HG02840 (cell line): ENCODE data around the gene RND3.

Source experiments
- ATAC-seq: cut with Tn5 transposase; IDR thresholded peaks from one replicate; pipeline ENCODE4 v1.9.1; 2021; ENCODE audit warnings: mild to moderate bottlenecking, moderate library complexity, moderate number of reproducible peaks; ENCODE audit not compliant: unreplicated experiment, low FRiP score

RND3 gene

DNA sequence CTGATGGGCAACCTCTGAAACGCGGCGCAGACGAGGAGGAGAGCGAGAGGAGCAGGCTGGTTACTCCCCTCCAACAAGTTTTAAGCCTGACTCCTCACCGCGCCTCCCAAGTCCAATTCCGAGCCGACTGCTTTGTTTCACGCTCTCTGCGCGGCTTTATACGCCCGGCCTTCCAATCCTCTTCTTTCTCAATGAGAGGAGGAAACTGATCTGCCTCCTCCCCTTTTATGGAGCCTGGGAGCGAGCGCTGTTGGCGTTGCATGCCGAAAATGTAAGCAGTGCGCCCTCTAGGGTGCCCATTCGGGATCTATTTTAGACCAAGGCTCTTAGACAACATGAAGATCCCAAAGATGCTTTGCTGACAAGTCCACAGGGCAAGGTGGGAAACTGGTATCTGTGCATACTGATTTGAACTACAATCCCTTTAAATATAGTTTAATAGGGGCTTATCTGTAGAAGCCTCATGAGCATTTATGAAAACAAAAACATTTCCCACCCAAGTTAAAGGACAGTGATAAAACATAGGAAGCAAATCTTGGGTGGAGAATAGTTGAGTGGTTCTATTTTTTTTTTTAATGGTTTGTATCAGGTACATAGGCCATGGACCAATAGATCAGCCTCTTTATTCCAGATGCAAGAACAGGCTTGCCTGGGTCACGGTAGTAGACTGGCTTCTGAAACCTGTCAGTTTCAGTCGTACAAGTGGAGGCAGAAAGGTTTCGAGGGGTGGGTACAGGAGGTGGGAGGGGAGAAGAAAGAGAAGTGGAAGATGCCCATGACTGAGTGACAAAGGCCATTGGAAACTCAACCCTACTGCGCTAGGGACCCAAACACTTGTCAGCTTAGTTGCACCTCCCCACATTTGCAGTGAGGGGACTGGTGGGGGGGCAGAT lies at the start of gene RND3:
TSS of gene RND3 (minus strand) at position 131 of the 893 bp plus-strand sequence. CDS start 250 bp downstream, outside the sequence.
- peak; percentile 77 for ATAC-seq

DNA sequence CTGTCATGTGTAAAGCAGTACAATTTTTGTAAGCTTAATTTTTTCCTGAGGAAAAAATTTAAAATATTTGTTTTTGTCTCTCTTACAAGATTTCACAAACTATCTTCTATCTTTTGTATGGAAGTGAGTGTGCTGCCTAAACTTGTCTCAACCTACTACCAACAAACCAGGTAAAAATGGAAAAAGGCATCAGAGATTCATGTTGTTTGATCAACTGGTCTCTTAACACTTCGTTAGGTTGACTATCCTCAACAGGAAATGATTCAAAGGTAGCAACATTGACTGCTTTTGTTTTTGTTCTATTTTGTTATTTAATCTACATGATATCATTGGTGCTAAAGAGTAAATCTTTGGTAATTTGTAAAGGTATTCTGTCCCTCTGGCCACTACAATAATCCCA lies 47.7 kb upstream of the RND3 start:
- ATAC-seq: no peak

DNA sequence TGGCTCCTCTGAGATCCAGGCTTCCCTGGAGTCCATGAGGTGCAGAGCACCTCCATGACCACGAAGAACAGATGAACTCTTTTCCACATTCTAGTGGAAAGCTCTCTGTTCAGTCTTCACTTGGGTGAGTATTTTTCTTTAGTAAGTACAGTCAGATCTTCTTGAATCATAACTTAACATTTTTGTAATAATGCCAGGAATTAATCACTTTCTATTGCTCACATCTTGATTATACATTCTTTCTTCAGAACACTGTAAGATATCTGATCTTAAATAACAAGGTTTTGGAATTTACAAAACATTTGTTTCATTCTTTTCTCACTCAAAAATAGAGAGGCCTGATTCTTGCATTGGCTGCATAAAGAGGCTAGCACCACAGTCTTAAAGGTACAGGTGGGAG lies 45.4 kb upstream of the RND3 start:
- ATAC-seq: no peak

DNA sequence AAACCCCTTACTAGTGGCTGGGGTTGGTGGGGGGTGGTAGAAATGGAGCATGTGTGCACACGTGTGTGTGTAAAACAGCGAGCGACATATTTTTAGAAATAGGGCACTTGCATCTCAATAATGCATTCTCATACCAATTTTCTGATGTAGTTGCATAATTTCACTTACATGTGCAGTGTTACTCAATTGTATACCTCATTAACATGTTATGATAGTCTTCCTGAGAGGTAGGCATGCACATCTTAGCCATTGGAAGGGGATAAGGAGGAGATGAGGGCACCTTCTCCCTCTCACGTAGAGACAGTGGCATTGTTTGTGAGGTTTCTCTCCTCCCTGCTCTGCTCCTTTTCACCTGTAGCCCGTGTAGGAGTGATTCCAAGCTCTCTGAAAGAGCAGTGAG lies 44.6 kb upstream of the RND3 start:
- no peak for ATAC-seq

- no peak for ATAC-seq
These were observed 44.1 kb upstream of the RND3 start for GRCh38 chr2:150531591-150531990.

DNA sequence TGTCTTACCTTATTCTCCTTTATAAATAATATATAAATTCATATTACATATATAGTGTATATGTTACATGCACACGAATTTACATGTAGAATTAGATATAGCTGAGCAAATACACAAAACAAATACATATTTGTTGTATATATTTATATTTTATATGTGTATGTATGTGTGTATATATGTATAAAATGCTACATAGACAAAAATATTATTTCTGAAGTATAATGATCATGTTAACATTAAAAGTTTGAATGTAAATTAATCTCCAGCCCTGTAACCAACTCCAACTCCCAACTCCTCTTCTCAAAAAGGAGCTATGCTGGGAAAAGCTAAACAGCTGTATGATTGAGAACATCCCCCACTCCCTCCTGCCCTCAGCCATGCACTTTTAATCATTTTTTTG lies 42.7 kb upstream of the RND3 start:
- ATAC-seq: no peak

GRCh38 chr2:150528861-150529801 lies 41.7 kb upstream of the RND3 start:
- ATAC-seq: peak; percentile 67

DNA sequence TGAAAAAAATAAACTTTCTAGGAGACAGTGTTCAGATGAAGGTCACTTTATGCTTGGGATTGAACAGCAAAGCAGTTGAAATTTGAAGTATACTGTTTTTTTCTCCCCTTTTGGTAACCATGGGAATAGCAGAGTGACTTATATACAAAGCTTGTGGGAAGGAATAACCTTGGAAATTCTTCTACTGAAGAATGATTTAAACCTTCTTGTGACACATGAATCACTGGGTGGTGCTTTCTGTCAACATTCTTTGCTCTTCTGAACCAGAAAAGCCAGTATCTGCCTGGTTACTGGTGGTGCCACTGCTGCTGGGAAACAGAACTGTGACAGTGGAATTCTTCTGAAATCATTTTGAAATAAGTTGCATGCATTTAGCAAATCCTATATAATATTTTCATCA lies 39.4 kb upstream of the RND3 start:
- ATAC-seq: no peak

DNA sequence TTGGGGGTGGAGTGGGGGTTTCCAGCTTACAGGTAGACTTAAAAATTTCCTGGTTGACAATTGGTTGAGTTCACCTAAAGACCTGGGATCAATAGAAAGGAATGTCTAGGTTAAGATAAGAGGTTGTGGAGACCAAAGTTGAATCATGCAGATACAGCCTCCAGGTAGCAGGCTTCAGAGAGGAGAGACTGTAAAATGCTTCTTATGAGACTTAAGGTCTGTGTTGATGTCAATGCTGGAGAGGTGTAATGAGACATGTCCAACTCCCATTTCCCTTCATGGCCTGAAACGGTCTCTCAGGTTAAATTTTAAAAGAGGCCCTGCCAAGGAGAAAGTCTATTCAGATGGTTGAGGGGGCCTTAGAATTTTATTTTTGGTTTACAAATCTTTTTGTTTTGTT lies 38.5 kb upstream of the RND3 start:
- ATAC-seq: no peak

DNA sequence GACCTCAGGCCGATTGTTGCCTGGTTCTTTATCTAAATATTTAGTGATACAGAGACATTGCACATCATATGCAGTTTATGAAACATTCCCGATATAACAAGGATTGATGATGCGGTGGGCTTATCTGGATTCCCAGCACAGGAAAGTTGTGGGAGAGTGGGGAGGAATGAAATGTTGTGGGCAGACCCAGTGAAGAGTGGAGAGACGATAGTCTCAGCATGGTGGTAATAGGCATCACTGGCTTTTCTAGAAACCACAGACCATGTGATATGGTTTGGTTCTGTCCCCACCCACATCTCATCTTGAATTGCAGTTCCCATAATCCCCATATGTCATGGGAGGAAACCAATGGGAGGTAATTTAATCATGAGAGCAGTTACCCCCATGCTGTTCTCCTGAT lies 34.8 kb upstream of the RND3 start:
- ATAC-seq: no peak

DNA sequence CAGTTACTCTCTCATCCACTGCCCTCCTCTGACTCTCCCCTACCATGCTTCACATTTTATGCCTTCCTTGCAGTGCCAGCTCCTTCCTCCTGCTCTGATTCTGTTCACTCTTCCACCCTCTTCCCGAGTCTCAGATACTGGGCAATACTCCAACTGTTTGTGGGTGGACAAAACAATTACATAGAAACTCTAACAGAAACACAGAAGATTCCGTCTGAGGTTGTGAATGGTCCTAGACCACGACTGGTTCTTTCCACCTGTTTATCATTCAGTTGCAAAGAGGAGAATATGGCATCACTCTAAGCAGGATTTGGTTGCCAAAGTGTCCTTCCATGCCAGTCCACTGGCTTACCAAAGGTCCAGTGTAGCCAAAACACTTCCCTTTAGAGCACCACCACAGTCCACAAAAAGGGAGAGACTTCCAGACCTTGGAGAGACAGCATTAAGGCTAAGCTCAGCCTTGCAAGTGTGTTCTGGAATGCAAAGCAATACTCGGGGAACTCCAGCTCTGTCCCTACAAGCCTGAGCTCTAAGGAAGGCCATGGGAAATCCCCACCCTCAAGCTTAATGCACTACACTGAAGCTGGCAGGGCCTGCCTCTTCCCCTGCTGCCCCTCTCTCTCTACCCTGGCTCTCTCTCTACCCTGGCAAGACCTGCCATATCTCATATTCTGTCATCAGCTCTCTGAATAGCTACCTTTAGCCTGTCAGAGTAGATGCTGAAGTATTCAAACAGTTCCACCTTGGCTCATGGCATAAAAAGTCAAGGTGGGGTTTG lies 33.6 kb upstream of the RND3 start:
- no peak for ATAC-seq

GRCh38 chr2:150520033-150520432 lies 32.6 kb upstream of the RND3 start:
- no peak for ATAC-seq

- ATAC-seq: no peak
These were observed 30.6 kb upstream of the RND3 start for GRCh38 chr2:150517951-150518680.

- no peak for ATAC-seq
These were observed 26.2 kb upstream of the RND3 start for GRCh38 chr2:150513647-150514046.

DNA sequence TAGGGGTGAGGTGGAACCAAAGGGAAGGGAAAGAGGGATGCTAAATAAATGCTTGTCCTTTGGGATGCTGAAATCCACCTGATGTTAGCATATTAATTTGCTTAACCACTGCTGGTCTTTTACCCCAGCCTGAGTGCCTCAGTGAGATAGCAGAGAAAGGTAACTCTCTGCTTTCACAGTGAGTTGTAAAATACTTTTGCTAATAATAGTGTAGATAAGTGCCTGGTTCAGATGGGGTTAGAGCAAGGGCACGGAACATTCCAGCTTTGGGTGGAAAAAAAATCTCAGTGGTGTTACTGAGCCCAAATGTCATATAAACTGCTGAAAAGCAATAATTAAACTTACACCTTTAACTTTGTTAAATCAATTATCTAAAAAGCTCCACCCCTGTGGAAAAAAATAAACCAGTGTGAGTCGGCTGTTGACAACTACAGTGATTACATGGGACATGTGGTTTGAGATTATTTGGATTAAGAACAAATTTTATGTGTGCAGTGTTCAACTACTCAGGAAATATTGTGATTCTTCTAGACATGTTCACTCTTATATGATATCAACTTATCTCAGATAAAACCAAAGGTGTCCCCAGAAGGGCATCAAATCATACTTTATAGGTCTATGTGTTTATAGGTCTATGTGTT lies 21.1 kb upstream of the RND3 start:
- no peak for ATAC-seq

DNA sequence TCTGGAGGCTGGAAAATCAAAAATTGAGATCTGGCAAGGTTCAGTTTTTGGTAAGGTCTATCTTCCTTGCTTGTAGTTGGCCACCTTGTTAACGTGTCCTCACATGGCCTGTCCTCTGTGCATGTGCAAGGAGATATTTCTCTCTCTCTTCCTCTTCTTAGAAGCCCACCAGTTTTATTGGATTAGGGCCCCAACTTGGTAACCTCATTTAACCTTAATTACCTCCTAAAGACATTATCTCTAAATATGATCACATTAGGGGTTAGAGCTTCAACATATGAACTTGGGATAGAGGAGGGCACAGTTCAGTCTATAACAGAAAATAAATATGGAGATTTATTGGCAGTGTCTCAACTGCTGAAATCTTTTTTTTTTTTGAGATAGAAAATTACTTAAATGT lies 19.6 kb upstream of the RND3 start:
- ATAC-seq: no peak

GRCh38 chr2:150505178-150505577 lies 17.7 kb upstream of the RND3 start:
- no peak for ATAC-seq

- no peak for ATAC-seq
These were observed 8.6 kb upstream of the RND3 start for GRCh38 chr2:150495993-150496627.

- no peak for ATAC-seq
These were observed 7.5 kb upstream of the RND3 start for GRCh38 chr2:150495001-150495400.
